ENCODE data around the gene ARHGAP4. TPM values are rescaled to one million over a fixed set of nuclear protein-coding genes. Genes with fewer than 3 reads are reported as not detected.

ARHGAP4 gene
- total and polyA plus RNA-seq, 2 donors from 2014 or later: 38.3 to 73.0 TPM

DNA sequence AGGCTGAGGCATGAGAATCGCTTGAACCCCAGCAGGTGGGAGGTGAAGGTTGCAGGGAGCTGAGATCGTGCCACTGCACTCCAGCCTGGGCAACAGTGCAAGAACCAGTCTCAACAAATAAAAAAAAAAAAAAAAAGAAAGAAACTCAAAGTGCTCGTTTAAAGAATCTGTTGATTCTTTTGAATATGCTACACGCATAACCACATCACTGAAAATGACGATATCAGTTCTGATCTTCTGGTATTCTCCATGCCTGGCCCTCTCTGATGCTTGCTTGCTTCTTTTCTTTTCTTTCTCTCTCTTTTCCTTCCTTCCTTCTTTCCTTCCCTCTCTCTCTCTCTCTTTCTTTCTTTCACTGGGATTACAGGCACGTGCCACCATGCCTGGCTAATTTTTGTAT lies 14.3 kb downstream of the ARHGAP4 start:
- intact Hi-C loops (cut with DNase I): no loop called here
- FAIRE-seq: no peak
- DNase-seq: no peak
- Histone ChIP-seq H3K4me1 (ENCODE audit: control insufficient read depth in 2 of 3, insufficient read depth in 2 of 3, low read depth in 1 of 3, low read length in 3 of 3) (no peaks in the 10 kb centered on the region), H3K4me3 (ENCODE audit: low read length in 3 of 3) (no peak overlapping the region), H3K36me3 (ENCODE audit: control insufficient read depth in 2 of 3, insufficient read depth in 3 of 3, low read length in 3 of 3) (no peaks in the 10 kb centered on the region), H3K27me3 (ENCODE audit: control insufficient read depth, insufficient read depth, low read length) (no peaks in the 10 kb centered on the region), H3K9me3 (ENCODE audit: control insufficient read depth in 2 of 3, insufficient read depth in 1 of 3, low read length in 3 of 3) (no peaks in the 10 kb centered on the region), H3K27ac (ENCODE audit: low read depth in 2 of 2, low read length in 2 of 2) (no peak overlapping the region), H3K9ac (ENCODE audit: low read length in 3 of 3) (no peak overlapping the region)
- TF ChIP-seq, protein P1, sequence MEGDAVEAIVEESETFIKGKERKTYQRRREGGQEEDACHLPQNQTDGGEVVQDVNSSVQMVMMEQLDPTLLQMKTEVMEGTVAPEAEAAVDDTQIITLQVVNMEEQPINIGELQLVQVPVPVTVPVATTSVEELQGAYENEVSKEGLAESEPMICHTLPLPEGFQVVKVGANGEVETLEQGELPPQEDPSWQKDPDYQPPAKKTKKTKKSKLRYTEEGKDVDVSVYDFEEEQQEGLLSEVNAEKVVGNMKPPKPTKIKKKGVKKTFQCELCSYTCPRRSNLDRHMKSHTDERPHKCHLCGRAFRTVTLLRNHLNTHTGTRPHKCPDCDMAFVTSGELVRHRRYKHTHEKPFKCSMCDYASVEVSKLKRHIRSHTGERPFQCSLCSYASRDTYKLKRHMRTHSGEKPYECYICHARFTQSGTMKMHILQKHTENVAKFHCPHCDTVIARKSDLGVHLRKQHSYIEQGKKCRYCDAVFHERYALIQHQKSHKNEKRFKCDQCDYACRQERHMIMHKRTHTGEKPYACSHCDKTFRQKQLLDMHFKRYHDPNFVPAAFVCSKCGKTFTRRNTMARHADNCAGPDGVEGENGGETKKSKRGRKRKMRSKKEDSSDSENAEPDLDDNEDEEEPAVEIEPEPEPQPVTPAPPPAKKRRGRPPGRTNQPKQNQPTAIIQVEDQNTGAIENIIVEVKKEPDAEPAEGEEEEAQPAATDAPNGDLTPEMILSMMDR (IDR thresholded peaks at IDR 0.05; ENCODE audit: borderline replicate concordance, extremely low read depth, insufficient read depth): no peak

DNA sequence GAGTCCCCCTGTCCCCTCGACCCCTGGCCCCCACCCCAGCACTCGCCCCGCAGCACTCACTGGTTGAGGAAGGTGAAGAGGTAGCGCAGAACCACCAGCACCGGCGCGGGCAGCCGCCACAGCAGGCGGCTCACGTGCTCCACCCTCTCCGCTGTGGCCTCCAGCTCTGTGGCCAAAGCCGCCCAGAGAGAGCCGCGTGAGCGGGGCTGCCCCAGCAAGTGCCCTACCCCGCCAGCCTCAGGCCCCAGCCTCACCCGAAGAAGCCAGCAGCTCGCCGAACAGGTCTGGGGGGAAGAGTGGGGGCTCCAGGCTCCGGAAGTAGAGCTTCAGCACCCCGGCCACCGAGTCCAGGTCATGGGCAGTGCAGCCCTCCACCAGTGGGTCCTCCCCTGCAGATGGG lies 15.6 kb downstream of the ARHGAP4 start:
- H3K4me1 ChIP-seq (ENCODE audit: control insufficient read depth in 2 of 3, insufficient read depth in 2 of 3, low read depth in 1 of 3, low read length in 3 of 3): no peaks in the 10 kb centered on the region
- H3K27me3 ChIP-seq (ENCODE audit: control insufficient read depth, insufficient read depth, low read length): no peaks in the 10 kb centered on the region
- peak in 1 of 5 donors; percentile 76 for DNase-seq
- H3K36me3 ChIP-seq (ENCODE audit: control insufficient read depth in 2 of 3, insufficient read depth in 3 of 3, low read length in 3 of 3): no peaks in the 10 kb centered on the region
- no peak overlapping the region for H3K4me3 ChIP-seq (ENCODE audit: low read length in 3 of 3)
- intact Hi-C loops (cut with DNase I): no loop called here
- FAIRE-seq: no peak
- TF ChIP-seq, protein P1 (IDR thresholded peaks at IDR 0.05; ENCODE audit: borderline replicate concordance, extremely low read depth, insufficient read depth): no peak
- no peaks in the 10 kb centered on the region for H3K9me3 ChIP-seq (ENCODE audit: control insufficient read depth in 2 of 3, insufficient read depth in 1 of 3, low read length in 3 of 3)
- H3K9ac ChIP-seq (ENCODE audit: low read length in 3 of 3): no peak overlapping the region
- no peak overlapping the region for H3K27ac ChIP-seq (ENCODE audit: low read depth in 2 of 2, low read length in 2 of 2)

DNA sequence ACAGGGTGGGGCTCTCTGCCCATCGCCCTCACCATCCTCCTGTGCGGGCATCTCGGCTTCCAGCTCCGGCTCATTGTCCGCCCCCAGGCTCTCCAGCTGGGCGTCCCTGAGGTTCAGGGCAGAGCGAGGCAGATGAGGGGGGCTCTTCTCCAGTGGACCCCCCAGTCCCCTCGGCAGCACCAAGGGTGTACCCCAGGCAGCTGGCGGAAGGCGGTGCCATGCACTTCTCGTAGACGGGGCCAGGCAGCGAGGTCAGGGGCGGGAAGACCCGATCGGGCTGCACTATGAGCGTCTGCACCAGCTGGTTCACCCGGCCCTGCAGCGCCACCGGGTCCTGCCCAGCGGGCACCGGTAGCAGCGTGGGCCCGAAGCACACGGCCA lies 16.1 kb downstream of the ARHGAP4 start:
- H3K4me1 ChIP-seq (ENCODE audit: control insufficient read depth in 2 of 3, insufficient read depth in 2 of 3, low read depth in 1 of 3, low read length in 3 of 3): no peaks in the 10 kb centered on the region
- no peaks in the 10 kb centered on the region for H3K36me3 ChIP-seq (ENCODE audit: control insufficient read depth in 2 of 3, insufficient read depth in 3 of 3, low read length in 3 of 3)
- no peaks in the 10 kb centered on the region for H3K9me3 ChIP-seq (ENCODE audit: control insufficient read depth in 2 of 3, insufficient read depth in 1 of 3, low read length in 3 of 3)
- FAIRE-seq: no peak
- no peak overlapping the region for H3K27ac ChIP-seq (ENCODE audit: low read depth in 2 of 2, low read length in 2 of 2)
- H3K27me3 ChIP-seq (ENCODE audit: control insufficient read depth, insufficient read depth, low read length): no peaks in the 10 kb centered on the region
- DNase-seq: no peak
- no peak overlapping the region for H3K4me3 ChIP-seq (ENCODE audit: low read length in 3 of 3)
- H3K9ac ChIP-seq (ENCODE audit: low read length in 3 of 3): no peak overlapping the region
- TF ChIP-seq, protein P1 (IDR thresholded peaks at IDR 0.05; ENCODE audit: borderline replicate concordance, extremely low read depth, insufficient read depth): no peak
- intact Hi-C loops (cut with DNase I): no loop called here

Measured in kidney (tissue), 14 donors.